Activated CD4-positive, alpha-beta memory T cell treated with anti-CD3 and anti-CD28 coated beads, Interleukin-2, amount 10 ng/mL, durations not matched to agents 7 days and 5 days (primary cell): ENCODE results near the gene MARCKSL1. TPM values are rescaled to one million over a fixed set of nuclear protein-coding genes. Genes with fewer than 3 reads are reported as not detected.
A peak's percentile ranks its signal among the peaks of the same experiment; 100 is the strongest.

Experiments used
- CTCF ChIA-PET: fragments of 350-600 bp; sonication (Branson Sonifier 250); formaldehyde crosslinking; loops from one replicate; lab custom pipeline; 2021; ENCODE audit warnings: antibody characterized with exemption, inconsistent platforms; lab: Charles Lee
- POLR2A ChIA-PET: fragments of 350-600 bp; sonication (Branson Sonifier 250); formaldehyde crosslinking; loops from one replicate; lab custom pipeline; 2021; ENCODE audit warnings: antibody characterized with exemption; lab: Charles Lee
- DNase-seq: peaks from one replicate; pipeline ENCODE4 v3.0.0-alpha.2; 2020
- H3K27ac Mint-ChIP-seq: one replicate; pipeline ENCODE4 v1.8.0; 2021; ENCODE audit warnings: mild to moderate bottlenecking, mixed read lengths
- H3K27me3 Mint-ChIP-seq: one replicate; pipeline ENCODE4 v1.8.0; 2021; ENCODE audit warnings: mixed read lengths
- H3K36me3 Mint-ChIP-seq: one replicate; pipeline ENCODE4 v1.8.0; 2021; ENCODE audit warnings: low read depth, mixed read lengths
- H3K4me1 Mint-ChIP-seq: one replicate; pipeline ENCODE4 v1.8.0; 2021; ENCODE audit warnings: mixed read lengths
- H3K4me3 Mint-ChIP-seq: one replicate; pipeline ENCODE4 v1.8.0; 2021; ENCODE audit warnings: mild to moderate bottlenecking, mixed read lengths
- H3K9me3 Mint-ChIP-seq: one replicate; pipeline ENCODE4 v1.8.0; 2021; ENCODE audit warnings: mixed read lengths
- total RNA-seq, 2 experiments: library from RNA; stranded (reverse); gene quantifications; one replicate each; pipeline ENCODE4 v1.2.3, GENCODE V29; 2021

Gene MARCKSL1
- total RNA-seq, 2 experiments from 2014 or later: 26.4 to 27.9 TPM

DNA sequence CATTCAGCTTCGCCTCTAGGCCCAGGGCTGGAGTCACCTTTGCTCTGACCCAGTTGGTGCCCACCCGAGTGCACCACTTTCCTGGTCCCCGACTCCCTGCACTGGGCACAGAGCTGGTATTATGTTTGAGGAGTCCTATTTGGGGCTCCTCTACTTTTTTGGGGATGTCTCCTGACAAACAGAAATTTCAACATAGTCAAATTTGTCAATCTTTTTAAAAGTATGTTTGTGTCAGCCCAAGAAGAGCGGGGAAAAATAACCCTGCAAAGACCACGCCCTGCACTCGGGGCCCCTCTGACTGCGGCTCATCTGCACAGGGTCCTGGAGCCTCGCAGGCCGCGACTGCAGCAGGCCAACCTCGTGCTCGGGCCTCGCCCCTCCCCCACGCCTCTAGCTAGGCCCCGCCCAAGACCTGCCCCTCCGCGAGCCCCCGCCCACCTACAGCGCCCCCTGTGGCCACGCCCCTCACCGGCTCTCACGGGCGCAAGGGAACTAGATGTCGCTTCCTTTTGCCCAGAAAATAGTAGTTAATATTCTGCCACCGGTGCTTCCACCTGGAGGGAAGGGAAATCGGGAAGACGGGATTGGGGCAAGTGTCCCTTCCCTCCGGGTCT, 14.9 kb upstream of the MARCKSL1 start:
- CTCF ChIA-PET: interaction anchor here (0.6 to 1.9 kb wide), 6 partner anchors 9 to 277 kb away, joined by 3 to 16 read pairs (median 4); partner anchors contain the start of gene MARCKSL1
- Mint-ChIP-seq H3K27ac (peak overlapping the region; percentile 67), H3K36me3 (no peaks in the 10 kb centered on the region), H3K4me3 (peak overlapping the region; percentile 77), H3K9me3 (peaks cover 3% of the 10 kb centered on the region), H3K4me1 (peaks cover 46% of the 10 kb centered on the region), H3K27me3 (peaks cover 11% of the 10 kb centered on the region)
- DNase-seq: no peak
- POLR2A ChIA-PET: interaction anchor here (1.7 to 3.9 kb wide), 2 partner anchors 15 to 100 kb away, joined by 4 to 24 read pairs; partner anchors contain the start of genes LCK and MARCKSL1

DNA sequence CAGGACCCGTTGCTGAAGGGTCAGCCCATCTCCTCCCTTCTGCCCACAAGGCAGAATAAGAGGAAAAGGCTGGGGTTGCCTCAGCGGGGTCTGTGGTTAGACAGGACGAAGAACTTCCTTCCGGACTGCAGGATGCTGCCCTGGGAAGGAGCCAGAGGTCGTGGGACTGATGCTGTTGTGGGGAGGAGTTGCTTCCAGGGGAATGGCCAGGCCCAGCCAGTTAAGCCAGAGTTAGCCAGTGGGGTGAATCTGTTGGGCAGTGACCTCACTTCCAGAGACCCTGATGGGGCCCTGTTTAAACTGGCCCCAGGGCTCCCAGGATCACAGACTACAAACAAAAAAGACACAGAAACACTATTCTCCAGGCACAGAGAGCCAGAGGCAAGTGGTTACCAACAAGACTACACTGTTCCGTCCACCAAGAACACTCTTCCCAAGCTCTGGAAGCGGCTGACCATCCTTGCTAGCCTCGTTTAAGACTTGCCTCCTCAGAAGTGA, 13.2 kb upstream of the MARCKSL1 start:
- Mint-ChIP-seq H3K4me1 (peaks cover 49% of the 10 kb centered on the region), H3K27ac (peak overlapping the region; percentile 31), H3K36me3 (no peaks in the 10 kb centered on the region), H3K9me3 (peaks cover 3% of the 10 kb centered on the region), H3K27me3 (peaks cover 11% of the 10 kb centered on the region), H3K4me3 (no peak overlapping the region)
- ChIA-PET POLR2A (interaction anchor here (1.1 to 5.8 kb wide), 4 partner anchors 13 to 126 kb away, joined by 3 to 34 read pairs (median 14); partner anchors contain the start of gene MARCKSL1), CTCF (interaction anchor here (1.3 kb wide), 1 partner anchor 13 kb away, joined by 3 read pairs; the partner anchor contains the start of gene MARCKSL1)
- peak; percentile 22 for DNase-seq

DNA sequence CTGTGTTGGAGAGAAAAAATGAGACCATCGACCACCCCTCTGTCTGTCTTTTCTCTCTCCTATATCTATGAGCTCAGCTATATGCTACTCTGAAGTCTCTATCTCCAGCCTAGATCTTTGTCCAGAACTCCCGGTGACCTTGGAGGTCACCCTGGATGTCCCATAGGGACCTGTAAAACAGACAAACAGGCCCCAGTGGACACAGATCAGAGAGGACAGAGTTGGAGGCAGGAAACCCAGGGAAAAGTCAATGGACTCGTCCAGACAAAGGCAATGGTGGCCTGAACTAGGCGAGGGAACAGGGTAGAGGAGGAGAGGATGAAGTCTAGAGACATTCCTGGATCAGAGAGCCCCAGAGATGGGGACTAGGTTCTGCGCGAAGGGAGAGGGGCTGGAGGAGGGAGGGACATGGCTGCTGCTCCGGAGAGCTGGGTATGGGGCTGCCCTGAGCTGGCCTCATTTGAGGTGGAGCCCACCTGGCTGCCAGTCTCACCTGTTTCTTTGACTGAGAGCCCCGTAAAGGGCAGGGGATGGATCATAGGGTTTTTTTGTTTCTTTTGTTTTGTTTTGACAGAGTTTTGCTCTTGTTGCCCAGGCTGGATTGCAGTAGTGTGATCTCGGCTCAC, 10.6 kb upstream of the MARCKSL1 start:
- Mint-ChIP-seq H3K4me3 (no peak overlapping the region), H3K27ac (no peak overlapping the region), H3K4me1 (peaks cover 50% of the 10 kb centered on the region), H3K27me3 (peaks cover 11% of the 10 kb centered on the region), H3K36me3 (no peaks in the 10 kb centered on the region), H3K9me3 (peaks cover 3% of the 10 kb centered on the region)
- POLR2A ChIA-PET: interaction anchor here (5.8 kb wide), 1 partner anchor 10 kb away, joined by 34 read pairs; the partner anchor contains the start of gene MARCKSL1
- CTCF ChIA-PET: no interaction called here
- no peak for DNase-seq

DNA sequence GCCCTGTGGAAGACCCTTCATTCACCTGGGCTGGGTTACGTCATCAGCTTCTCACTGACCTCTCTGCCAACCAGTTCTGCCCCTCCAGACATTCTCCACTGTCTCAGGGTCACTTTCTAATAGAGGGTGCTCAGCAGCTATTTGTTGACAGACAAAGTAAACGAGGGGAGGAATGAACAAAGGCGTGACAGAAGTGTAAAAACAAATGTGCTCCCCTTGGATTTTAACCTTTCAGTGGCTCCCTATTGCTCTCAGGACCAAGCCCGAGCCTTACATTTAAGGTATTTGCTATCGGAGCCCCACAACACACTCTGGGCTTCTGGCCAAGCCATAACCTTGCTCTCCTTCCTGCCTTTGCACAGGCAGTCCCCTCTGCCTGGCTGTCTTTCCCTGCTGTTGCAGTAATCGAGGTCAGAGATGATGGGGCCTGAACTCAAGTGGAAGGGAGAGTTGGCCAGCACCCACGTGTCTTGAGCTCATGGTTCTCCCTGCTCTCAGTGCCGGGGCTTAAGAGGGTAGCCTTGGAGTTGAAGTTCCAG, 9.3 kb upstream of the MARCKSL1 start:
- CTCF ChIA-PET: interaction anchor here (0.9 to 1.6 kb wide), 2 partner anchors 9 to 129 kb away, joined by 3 to 4 read pairs; partner anchors contain the start of gene MARCKSL1
- Mint-ChIP-seq H3K36me3 (no peaks in the 10 kb centered on the region), H3K4me3 (no peak overlapping the region), H3K27ac (no peak overlapping the region), H3K9me3 (no peaks in the 10 kb centered on the region), H3K27me3 (peaks cover 11% of the 10 kb centered on the region), H3K4me1 (peaks cover 43% of the 10 kb centered on the region)
- DNase-seq: no peak
- POLR2A ChIA-PET: interaction anchor here (0.7 to 5.8 kb wide), 3 partner anchors 8 to 122 kb away, joined by 3 to 34 read pairs (median 3); partner anchors contain the start of gene MARCKSL1

DNA sequence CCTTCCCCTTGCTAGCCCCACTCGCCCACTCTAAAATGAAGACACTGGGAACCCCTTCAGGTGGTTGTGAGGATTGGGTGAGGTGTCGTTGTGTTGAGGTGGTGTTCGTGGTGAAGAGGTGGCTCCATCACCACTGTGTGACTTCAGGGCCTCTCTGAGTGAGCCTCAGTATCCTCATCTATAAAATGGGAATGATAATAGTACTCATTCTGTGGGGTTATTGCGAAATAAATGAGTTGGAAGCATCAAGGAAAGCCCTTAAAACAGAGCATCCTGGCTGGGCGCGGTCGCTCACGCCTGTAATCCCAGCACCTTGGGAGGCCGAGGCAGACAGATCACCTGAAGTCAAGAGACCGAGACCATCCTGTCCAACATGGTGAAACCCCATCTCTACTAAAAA, 6.7 kb upstream of the MARCKSL1 start:
- peaks cover 30% of the 10 kb centered on the region for H3K4me1 Mint-ChIP-seq
- H3K4me3 Mint-ChIP-seq: no peak overlapping the region
- H3K9me3 Mint-ChIP-seq: no peaks in the 10 kb centered on the region
- H3K27me3 Mint-ChIP-seq: peaks cover 17% of the 10 kb centered on the region
- ChIA-PET POLR2A (no interaction called here), CTCF (interaction anchor here (0.6 kb wide), 1 partner anchor 275 kb away, joined by 4 read pairs; no protein-coding TSS in a partner anchor)
- H3K27ac Mint-ChIP-seq: no peak overlapping the region
- no peak for DNase-seq
- no peaks in the 10 kb centered on the region for H3K36me3 Mint-ChIP-seq

DNA sequence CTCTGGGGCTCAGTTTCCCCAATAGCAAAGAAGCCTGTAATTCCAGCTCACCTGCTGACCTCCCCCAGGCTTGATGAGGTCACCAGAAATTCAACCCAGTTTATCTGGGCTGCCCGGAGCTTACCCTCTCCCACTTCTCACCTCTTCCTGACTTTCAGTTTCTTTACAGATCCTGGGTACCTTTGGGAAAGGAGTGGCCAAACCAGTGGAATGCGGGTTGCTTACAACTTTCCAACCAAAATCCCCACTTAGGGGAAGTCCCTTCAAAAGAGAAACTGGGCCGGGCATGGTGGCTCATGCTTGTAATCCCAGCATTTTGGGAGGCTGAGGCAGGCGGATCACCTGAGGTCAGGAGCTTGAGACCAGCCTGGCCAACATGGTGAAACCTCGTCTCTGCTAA, 5.9 kb upstream of the MARCKSL1 start:
- ChIA-PET CTCF (interaction anchor here (0.6 to 2.0 kb wide), 2 partner anchors 9 to 126 kb away, joined by 3 to 7 read pairs; no protein-coding TSS in a partner anchor), POLR2A (no interaction called here)
- H3K27ac Mint-ChIP-seq: no peak overlapping the region
- peaks cover 17% of the 10 kb centered on the region for H3K27me3 Mint-ChIP-seq
- no peak overlapping the region for H3K4me3 Mint-ChIP-seq
- peaks cover 37% of the 10 kb centered on the region for H3K4me1 Mint-ChIP-seq
- no peaks in the 10 kb centered on the region for H3K9me3 Mint-ChIP-seq
- H3K36me3 Mint-ChIP-seq: no peaks in the 10 kb centered on the region
- DNase-seq: no peak

DNA sequence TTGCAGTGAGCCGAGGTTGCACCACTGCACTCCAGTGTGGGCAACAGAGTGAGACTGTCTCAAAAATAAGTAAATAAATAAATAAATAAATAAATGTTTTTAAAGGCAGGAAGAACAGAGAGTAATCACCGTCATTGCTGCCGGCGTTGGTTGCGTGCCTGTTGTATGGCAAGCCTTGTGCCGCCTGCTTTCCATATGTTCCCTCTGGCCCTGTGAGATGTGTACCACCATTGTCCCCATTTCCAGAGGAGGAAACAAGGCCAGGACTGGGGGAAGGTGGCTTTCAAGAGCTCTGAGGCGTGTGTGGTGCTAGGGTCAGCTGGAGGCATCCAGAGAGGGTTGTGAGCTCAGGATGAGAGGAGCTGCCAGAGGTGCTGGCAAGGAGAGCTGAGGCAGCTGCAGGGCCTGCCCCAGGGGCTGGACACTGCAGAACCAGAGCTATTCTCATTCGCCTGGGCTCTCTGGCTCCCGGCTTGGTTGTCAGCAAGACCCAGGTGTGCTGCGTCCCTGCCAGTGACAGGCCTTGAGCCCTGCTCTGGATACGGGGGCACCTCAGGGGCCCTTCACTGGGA, 5.2 kb upstream of the MARCKSL1 start:
- CTCF ChIA-PET: interaction anchor here (2.0 kb wide), 1 partner anchor 10 kb away, joined by 7 read pairs; no protein-coding TSS in a partner anchor
- peaks cover 37% of the 10 kb centered on the region for H3K4me1 Mint-ChIP-seq
- POLR2A ChIA-PET: no interaction called here

DNA sequence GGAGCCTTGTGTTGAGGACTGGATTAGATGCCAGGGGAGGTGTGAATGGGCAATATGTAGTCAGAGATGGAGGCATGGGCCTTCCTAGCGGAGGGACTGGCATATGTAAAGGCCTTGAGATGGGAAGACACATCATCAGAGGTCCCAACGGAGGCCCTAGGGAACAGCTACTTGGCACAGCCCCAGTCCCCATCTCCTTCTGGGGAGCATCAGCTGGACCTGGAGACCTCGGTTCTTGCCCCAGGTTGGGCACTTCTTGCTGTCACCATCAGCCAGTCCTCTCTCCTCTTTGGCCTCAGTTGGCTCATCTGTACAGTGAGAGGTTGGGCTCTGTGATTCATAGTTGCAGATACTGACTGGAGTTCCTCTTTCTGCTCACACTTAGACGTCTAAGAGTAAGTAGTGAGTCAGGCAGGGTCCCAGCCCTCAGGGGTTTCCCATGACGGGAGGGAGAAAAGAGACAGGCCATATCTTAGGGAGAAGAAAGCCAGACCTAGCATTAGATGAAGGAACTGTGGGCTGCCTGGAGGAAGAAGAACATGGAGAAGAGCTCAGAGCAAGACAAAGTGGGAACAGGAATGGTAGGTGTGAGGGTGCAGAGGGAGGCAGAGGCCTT, 3.4 kb upstream of the MARCKSL1 start:
- no peak for DNase-seq
- H3K36me3 Mint-ChIP-seq: peaks cover 4% of the 10 kb centered on the region
- H3K27ac Mint-ChIP-seq: no peak overlapping the region
- H3K27me3 Mint-ChIP-seq: peaks cover 9% of the 10 kb centered on the region
- CTCF ChIA-PET: no interaction called here
- POLR2A ChIA-PET: interaction anchor here (1.5 kb wide), 1 partner anchor 14 kb away, joined by 3 read pairs; no protein-coding TSS in a partner anchor
- H3K9me3 Mint-ChIP-seq: no peaks in the 10 kb centered on the region
- peaks cover 40% of the 10 kb centered on the region for H3K4me1 Mint-ChIP-seq
- no peak overlapping the region for H3K4me3 Mint-ChIP-seq

More for the DNA sequence above, 5.2 kb upstream of the MARCKSL1 start:
- Mint-ChIP-seq H3K27ac (no peak overlapping the region), H3K4me3 (no peak overlapping the region), H3K27me3 (peaks cover 14% of the 10 kb centered on the region), H3K36me3 (no peaks in the 10 kb centered on the region), H3K9me3 (no peaks in the 10 kb centered on the region)
- no peak for DNase-seq

DNA sequence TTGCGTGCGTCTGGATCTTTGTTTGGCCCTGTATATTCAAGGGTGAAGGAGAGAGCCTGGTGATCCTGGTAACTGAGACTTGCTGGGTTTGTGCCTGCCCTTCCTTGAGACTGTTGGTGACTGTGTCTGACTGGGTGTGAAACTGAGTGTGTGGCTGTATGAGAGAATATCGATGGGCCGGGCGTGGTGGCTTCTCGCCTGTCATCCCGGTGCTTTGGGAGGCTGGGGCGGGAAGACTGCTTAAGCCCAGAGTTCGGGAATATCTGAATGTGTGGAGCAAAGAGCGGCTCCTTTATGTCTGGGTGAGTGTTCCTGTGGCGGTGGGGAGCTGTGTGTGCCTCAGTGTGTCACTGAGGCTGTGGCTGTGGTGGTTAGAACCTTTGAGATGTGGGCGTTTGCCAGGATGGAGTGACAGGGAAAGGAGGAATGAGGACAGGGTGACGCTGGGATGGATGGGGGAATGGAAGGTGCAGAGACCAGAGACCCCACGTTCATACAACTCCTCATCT, 2.7 kb upstream of the MARCKSL1 start:
- no peak overlapping the region for H3K27ac Mint-ChIP-seq
- no peaks in the 10 kb centered on the region for H3K9me3 Mint-ChIP-seq
- CTCF ChIA-PET: no interaction called here

DNA sequence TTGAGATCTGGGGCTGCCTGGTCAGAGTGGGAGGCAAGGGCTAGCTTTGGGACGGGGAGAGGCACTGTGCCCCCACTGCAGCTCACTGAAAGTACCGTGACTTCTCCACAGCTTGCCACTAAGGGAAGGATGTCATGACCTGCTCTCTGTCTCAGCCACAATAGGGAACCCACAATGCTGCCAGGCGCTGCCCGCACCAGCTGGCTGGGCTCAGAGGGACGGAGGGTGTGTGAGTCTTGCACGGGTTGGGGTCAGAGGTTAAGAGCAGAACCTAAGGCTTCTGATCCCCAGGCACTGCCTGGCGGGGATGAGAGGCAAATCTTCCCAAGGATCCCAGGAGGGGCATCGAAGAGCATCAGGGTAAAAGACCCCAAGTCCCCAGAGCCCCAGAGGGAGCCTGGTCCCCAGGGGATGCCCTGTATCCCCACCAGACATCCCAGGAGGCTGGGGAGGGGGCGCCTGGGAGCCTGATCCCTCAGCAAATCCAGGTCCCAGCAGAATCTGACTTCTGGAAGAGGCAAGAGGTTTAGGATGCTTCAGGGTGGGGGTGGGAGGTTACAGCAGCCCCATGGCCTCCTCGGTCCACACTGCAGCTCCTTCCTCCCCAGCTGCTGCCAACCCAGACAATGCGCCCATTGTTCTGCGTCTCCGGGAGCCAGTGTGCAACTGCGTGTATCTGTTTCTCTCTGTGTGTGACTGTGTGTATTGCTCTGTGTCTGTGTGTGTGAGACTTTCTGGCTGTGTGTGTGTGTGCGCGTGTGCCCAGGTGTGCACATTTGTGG, 2.0 kb upstream of the MARCKSL1 start:
- peaks cover 13% of the 10 kb centered on the region for H3K27me3 Mint-ChIP-seq
- H3K36me3 Mint-ChIP-seq: peaks cover 16% of the 10 kb centered on the region
- ChIA-PET POLR2A (interaction anchor here (0.8 to 3.4 kb wide), 9 partner anchors 8 to 142 kb away, joined by 3 to 41 read pairs (median 3); partner anchors contain the start of genes BSDC1, HDAC1 and LCK), CTCF (interaction anchor here (0.6 to 2.2 kb wide), 3 partner anchors 13 to 238 kb away, joined by 3 to 16 read pairs (median 3); no protein-coding TSS in a partner anchor)
- no peak overlapping the region for H3K27ac Mint-ChIP-seq
- DNase-seq: peak; percentile 50
- H3K9me3 Mint-ChIP-seq: no peaks in the 10 kb centered on the region
- H3K4me3 Mint-ChIP-seq: no peak overlapping the region
- peaks cover 47% of the 10 kb centered on the region for H3K4me1 Mint-ChIP-seq

More for the DNA sequence above, 2.7 kb upstream of the MARCKSL1 start:
- POLR2A ChIA-PET: interaction anchor here (1.5 kb wide), 1 partner anchor 14 kb away, joined by 3 read pairs; no protein-coding TSS in a partner anchor
- Mint-ChIP-seq H3K27me3 (peaks cover 13% of the 10 kb centered on the region), H3K36me3 (peaks cover 10% of the 10 kb centered on the region), H3K4me1 (peaks cover 46% of the 10 kb centered on the region), H3K4me3 (no peak overlapping the region)
- no peak for DNase-seq
